Measurements from ENCODE around the gene SYCP3. TPM values are rescaled to one million over a fixed set of nuclear protein-coding genes. Genes with fewer than 3 reads are reported as not detected.

SYCP3 gene
- polyA plus RNA-seq, 1 donor (not counting 4 experiments of a cell fraction or from before 2014, with no cell fraction given), result 0.16 TPM

DNA sequence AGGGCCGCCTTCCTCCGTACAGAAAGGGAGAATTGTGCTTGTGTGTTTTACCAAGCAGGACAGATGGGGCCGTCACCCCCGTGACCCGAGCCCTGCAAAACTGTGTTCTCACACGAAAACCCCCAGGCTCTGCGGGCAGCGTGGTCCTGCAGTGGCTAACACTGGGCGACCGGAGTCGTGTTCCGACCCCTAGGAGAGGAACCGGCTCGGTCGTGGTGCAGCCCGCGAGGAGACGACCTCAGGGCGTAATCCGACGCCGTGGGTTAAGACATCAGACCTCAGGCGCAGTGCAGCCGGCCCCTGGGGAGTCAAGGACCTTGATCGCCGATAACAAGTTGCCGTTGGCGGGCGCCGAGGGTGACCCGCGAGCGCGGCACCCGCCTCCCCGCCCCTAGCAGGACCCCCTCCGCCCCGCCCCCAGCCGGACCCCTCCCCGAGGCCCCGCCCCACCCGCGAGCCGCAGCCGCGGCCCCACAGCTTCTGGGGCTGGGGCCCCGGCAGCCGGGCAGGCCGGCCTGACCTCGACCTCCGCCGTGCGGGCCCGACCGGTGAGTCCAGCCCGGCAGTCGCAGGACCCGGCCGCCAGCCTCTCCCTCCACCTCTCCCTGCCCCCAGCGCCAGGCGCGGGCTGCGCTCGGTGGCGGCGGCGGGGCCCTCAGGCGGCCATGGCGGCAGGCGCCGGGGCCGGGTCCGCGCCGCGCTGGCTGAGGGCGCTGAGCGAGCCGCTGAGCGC, 41.9 kb downstream of the SYCP3 start, which contains the start of gene CHPT1:
Gene CHPT1 (plus strand): TSS at position 444 of the 733 bp plus-strand sequence. CDS start 222 bp downstream, at position 666.
- Histone ChIP-seq H3K9me3 (ENCODE audit: control insufficient read depth, low read depth, low read length) (no peaks in the 10 kb centered on the region), H2AFZ (ENCODE audit: control insufficient read depth, low read length) (peak within 1 kb of the TSS; percentile 94), H3K9me1 (ENCODE audit: control insufficient read depth, extremely low read depth, insufficient read depth, low read length) (no peaks in the 10 kb centered on the region), H3K27me3 (ENCODE audit: control insufficient read depth, extremely low read depth, insufficient read depth, low read length) (no peaks in the 10 kb centered on the region), H3K27ac (ENCODE audit: control insufficient read depth, insufficient read depth, low read length) (peak within 1 kb of the TSS; percentile 38), H4K20me1 (ENCODE audit: control insufficient read depth, extremely low read depth, insufficient read depth, low read length) (no peaks in the 10 kb centered on the region), H3K4me2 (ENCODE audit: control insufficient read depth, extremely low read depth, insufficient read depth, low read depth, low read length) (peak within 1 kb of the TSS; percentile 81), H3K36me3 (ENCODE audit: control insufficient read depth in 2 of 2, extremely low read depth in 1 of 2, insufficient read depth in 2 of 2, low read length in 2 of 2) (no peaks in the 10 kb centered on the region), H3K4me3 (ENCODE audit: control insufficient read depth in 2 of 3, extremely low read depth in 1 of 3, insufficient read depth in 2 of 3, low read depth in 1 of 3, low read length in 3 of 3) (peak within 1 kb of the TSS; percentile 75 to 79 (median 77)), H3K4me1 (ENCODE audit: control insufficient read depth, extremely low read depth, insufficient read depth, low read length) (peaks cover 10% of the 10 kb centered on the region), H3K79me2 (ENCODE audit: control insufficient read depth, insufficient read depth, low read length) (peaks cover 5% of the 10 kb centered on the region), H3K9ac (ENCODE audit: control insufficient read depth, extremely low read depth, insufficient read depth, low read length) (peak within 1 kb of the TSS; percentile 78)
- FAIRE-seq (no peak), DNase-seq (ENCODE audit: low read depth, low spot score) (no peak)
- dilution Hi-C loops (cut with MboI; ENCODE audit: extremely low pct_ligation_motif_present, low sequenced_read_pairs), result no loop called here
- TF ChIP-seq EZH2 (IDR thresholded peaks at IDR 0.05; ENCODE audit: low read length), result no peak
- TF ChIP-seq, protein P1, sequence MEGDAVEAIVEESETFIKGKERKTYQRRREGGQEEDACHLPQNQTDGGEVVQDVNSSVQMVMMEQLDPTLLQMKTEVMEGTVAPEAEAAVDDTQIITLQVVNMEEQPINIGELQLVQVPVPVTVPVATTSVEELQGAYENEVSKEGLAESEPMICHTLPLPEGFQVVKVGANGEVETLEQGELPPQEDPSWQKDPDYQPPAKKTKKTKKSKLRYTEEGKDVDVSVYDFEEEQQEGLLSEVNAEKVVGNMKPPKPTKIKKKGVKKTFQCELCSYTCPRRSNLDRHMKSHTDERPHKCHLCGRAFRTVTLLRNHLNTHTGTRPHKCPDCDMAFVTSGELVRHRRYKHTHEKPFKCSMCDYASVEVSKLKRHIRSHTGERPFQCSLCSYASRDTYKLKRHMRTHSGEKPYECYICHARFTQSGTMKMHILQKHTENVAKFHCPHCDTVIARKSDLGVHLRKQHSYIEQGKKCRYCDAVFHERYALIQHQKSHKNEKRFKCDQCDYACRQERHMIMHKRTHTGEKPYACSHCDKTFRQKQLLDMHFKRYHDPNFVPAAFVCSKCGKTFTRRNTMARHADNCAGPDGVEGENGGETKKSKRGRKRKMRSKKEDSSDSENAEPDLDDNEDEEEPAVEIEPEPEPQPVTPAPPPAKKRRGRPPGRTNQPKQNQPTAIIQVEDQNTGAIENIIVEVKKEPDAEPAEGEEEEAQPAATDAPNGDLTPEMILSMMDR (optimal IDR thresholded peaks at IDR 0.05 in 1 of 3, IDR thresholded peaks at IDR 0.05 in 1 of 3, conservative IDR thresholded peaks at IDR 0.05 in 1 of 3; ENCODE audit: extremely low read depth in 1 of 3, insufficient read depth in 2 of 3, low read length in 3 of 3), result no peak

GRCh38 chr12:101696251-101697196, 42.7 kb downstream of the SYCP3 start:
- Histone ChIP-seq H3K9me3 (ENCODE audit: control insufficient read depth, low read depth, low read length) (no peaks in the 10 kb centered on the region), H4K20me1 (ENCODE audit: control insufficient read depth, extremely low read depth, insufficient read depth, low read length) (no peaks in the 10 kb centered on the region), H3K4me3 (ENCODE audit: control insufficient read depth in 2 of 3, extremely low read depth in 1 of 3, insufficient read depth in 2 of 3, low read depth in 1 of 3, low read length in 3 of 3) (peak overlapping the region; percentile 75 to 79 (median 77)), H3K27ac (ENCODE audit: control insufficient read depth, insufficient read depth, low read length) (no peak overlapping the region), H3K4me1 (ENCODE audit: control insufficient read depth, extremely low read depth, insufficient read depth, low read length) (peaks cover 10% of the 10 kb centered on the region), H2AFZ (ENCODE audit: control insufficient read depth, low read length) (peak overlapping the region; percentile 82), H3K36me3 (ENCODE audit: control insufficient read depth in 2 of 2, extremely low read depth in 1 of 2, insufficient read depth in 2 of 2, low read length in 2 of 2) (no peaks in the 10 kb centered on the region), H3K4me2 (ENCODE audit: control insufficient read depth, extremely low read depth, insufficient read depth, low read depth, low read length) (peak overlapping the region; percentile 75), H3K79me2 (ENCODE audit: control insufficient read depth, insufficient read depth, low read length) (peaks cover 5% of the 10 kb centered on the region), H3K9ac (ENCODE audit: control insufficient read depth, extremely low read depth, insufficient read depth, low read length) (peak overlapping the region; percentile 34), H3K27me3 (ENCODE audit: control insufficient read depth, extremely low read depth, insufficient read depth, low read length) (no peaks in the 10 kb centered on the region), H3K9me1 (ENCODE audit: control insufficient read depth, extremely low read depth, insufficient read depth, low read length) (no peaks in the 10 kb centered on the region)
- dilution Hi-C loops (cut with MboI; ENCODE audit: extremely low pct_ligation_motif_present, low sequenced_read_pairs), result no loop called here
- FAIRE-seq (no peak), DNase-seq (ENCODE audit: low read depth, low spot score) (no peak)
- TF ChIP-seq EZH2 (IDR thresholded peaks at IDR 0.05; ENCODE audit: low read length), result no peak
- TF ChIP-seq, protein P1 (optimal IDR thresholded peaks at IDR 0.05 in 1 of 3, IDR thresholded peaks at IDR 0.05 in 1 of 3, conservative IDR thresholded peaks at IDR 0.05 in 1 of 3; ENCODE audit: extremely low read depth in 1 of 3, insufficient read depth in 2 of 3, low read length in 3 of 3), result no peak

Data from keratinocyte (primary cell).